Epidermal melanocyte (primary cell): Measurements from ENCODE around the gene STARD3NL.
"Not testable (repeated sequence)": the region's sequence is repeated elsewhere in the genome, so short reads cannot be mapped to it uniquely, and the experiment has no call there.

Experiments
- DNase-seq: peaks from one replicate; pipeline ENCODE4 v3.0.0; 2011; ENCODE audit warnings: low spot score; ENCODE audit not compliant: insufficient read length

Gene STARD3NL

GRCh38 chr7:38178004-38178694, at the start of gene STARD3NL:
Gene STARD3NL (plus strand): TSS chr7:38178245. CDS start chr7:38207505, 29,260 bp downstream.
- DNase-seq = peak; percentile 95

GRCh38 chr7:38129162-38129561, 48.9 kb upstream of the STARD3NL start:
- no peak for DNase-seq

- no peak for DNase-seq
Observed at GRCh38 chr7:38129579-38129978, 48.5 kb upstream of the STARD3NL start.

GRCh38 chr7:38138171-38138570, 39.9 kb upstream of the STARD3NL start:
- DNase-seq = no peak

- DNase-seq = no peak
Observed at GRCh38 chr7:38141187-38141586, 36.9 kb upstream of the STARD3NL start.

- no peak for DNase-seq
Observed at GRCh38 chr7:38142736-38143135, 35.3 kb upstream of the STARD3NL start.

- DNase-seq = no peak
Observed at GRCh38 chr7:38147005-38147404, 31.0 kb upstream of the STARD3NL start.

GRCh38 chr7:38151556-38151955, 26.5 kb upstream of the STARD3NL start:
- DNase-seq = no peak

GRCh38 chr7:38153515-38153914, 24.5 kb upstream of the STARD3NL start:
- DNase-seq = no peak

GRCh38 chr7:38154278-38154677, 23.8 kb upstream of the STARD3NL start:
- no peak for DNase-seq

GRCh38 chr7:38160003-38160571, 18.0 kb upstream of the STARD3NL start:
- no peak for DNase-seq

- DNase-seq = no peak
Observed at GRCh38 chr7:38162036-38162435, 16.0 kb upstream of the STARD3NL start.

GRCh38 chr7:38163671-38164070, 14.4 kb upstream of the STARD3NL start:
- DNase-seq = no peak

GRCh38 chr7:38168890-38169570, 9.0 kb upstream of the STARD3NL start:
- no peak for DNase-seq

- DNase-seq = no peak
Observed at GRCh38 chr7:38169847-38170246, 8.2 kb upstream of the STARD3NL start.

- DNase-seq = no peak
Observed at GRCh38 chr7:38171623-38172391, 6.2 kb upstream of the STARD3NL start.

- not testable (repeated sequence) for DNase-seq
Observed at GRCh38 chr7:38175547-38175946, 2.5 kb upstream of the STARD3NL start.

- DNase-seq = no peak
Observed at GRCh38 chr7:38177621-38178003, 433 bp upstream of the STARD3NL start.

GRCh38 chr7:38178695-38179344, 775 bp downstream of the STARD3NL start:
- DNase-seq = no peak

GRCh38 chr7:38179776-38180226, 1.8 kb downstream of the STARD3NL start:
- DNase-seq = no peak

- DNase-seq = no peak
Observed at GRCh38 chr7:38181111-38181510, 3.1 kb downstream of the STARD3NL start.
